SK-N-SH (cell line): ENCODE results near the gene UNC5CL. TPM values are rescaled to one million over a fixed set of nuclear protein-coding genes. Genes with fewer than 3 reads are reported as not detected.
A peak's percentile ranks its signal among the peaks of the same experiment; 100 is the strongest.
"Not testable (repeated sequence)": the region's sequence is repeated elsewhere in the genome, so short reads cannot be mapped to it uniquely, and the experiment has no call there.

ENCODE experiments used
- CTCF ChIA-PET: fragments of 300-600, 350-600 bp; formaldehyde crosslinking; extraction: SDS; loops from one replicate; lab custom pipeline; 2021; lab: Yijun Ruan, JAX
- POLR2A ChIA-PET: fragments of 350-600 bp; sonication (Branson Sonifier 250); formaldehyde crosslinking; extraction: SDS; loops from one replicate; lab custom pipeline; 2020; ENCODE audit warnings: antibody characterized with exemption, inconsistent platforms; lab: Yijun Ruan, JAX
- DNase-seq: peaks from one replicate; pipeline ENCODE4 v3.0.0; 2012
- H2AFZ ChIP-seq: fragments of 200-600 bp; sonication (generic); 2 replicates; pipeline ENCODE4 v1.8.1; 2016; ENCODE audit warnings: antibody characterized with exemption, mild to moderate bottlenecking, low read depth
- H3F3A ChIP-seq: fragments of 200-600 bp; sonication (generic); replicated peaks from 2 replicates; pipeline ENCODE3; 2016; ENCODE audit warnings: antibody characterized with exemption, mild to moderate bottlenecking; ENCODE audit not compliant: insufficient read depth
- H3K27ac ChIP-seq, 2 experiments: fragments of 200-500 bp in 1 of 2; fragments of 200-600 bp in 1 of 2; sonication (Bioruptor generic) in 1 of 2; sonication (generic), shearing (Covaris generic) in 1 of 2; 2 replicates each; pipeline versions ENCODE4 v1.5.1 to v1.6.1; 2014 to 2016; ENCODE audit warnings: low read depth in 2 of 2, inconsistent platforms in 1 of 2, low read length in 1 of 2, mild to moderate bottlenecking in 1 of 2, mixed read lengths in 1 of 2
- H3K27me3 ChIP-seq: fragments of 200-600 bp; sonication (generic), shearing (Covaris generic); 2 replicates; pipeline ENCODE4 v1.6.1; 2016; ENCODE audit warnings: mixed run types; ENCODE audit not compliant: insufficient read depth
- H3K36me3 ChIP-seq, 2 experiments: fragments of 200-500 bp in 1 of 2; fragments of 200-600 bp in 1 of 2; sonication (Bioruptor generic) in 1 of 2; sonication (generic) in 1 of 2; replicated peaks in 1 of 2; 2 replicates each; pipeline versions ENCODE3 to v1.5.1; 2014 to 2016; ENCODE audit warnings: low read length in 1 of 2, mild to moderate bottlenecking in 1 of 2; ENCODE audit not compliant: insufficient read depth in 2 of 2, control insufficient read depth in 1 of 2
- H3K4me1 ChIP-seq, 2 experiments: fragments of 200-500 bp in 1 of 2; fragments of 200-600 bp in 1 of 2; sonication (Bioruptor generic) in 1 of 2; sonication (generic), shearing (Covaris generic) in 1 of 2; 2 replicates each; pipeline versions ENCODE4 v1.5.1 to v1.6.1; 2014 to 2016; ENCODE audit warnings: low read depth in 1 of 2, low read length in 1 of 2, mixed run types in 1 of 2; ENCODE audit not compliant: insufficient read depth in 2 of 2, control insufficient read depth in 1 of 2
- H3K4me2 ChIP-seq: fragments of 200-600 bp; sonication (generic), shearing (Covaris generic); 2 replicates; pipeline ENCODE4 v1.6.1; 2017; ENCODE audit warnings: mixed run types
- H3K4me3 ChIP-seq, 2 experiments: fragments of 200-500 bp in 1 of 2; fragments of 200-600 bp in 1 of 2; sonication (Bioruptor generic) in 1 of 2; sonication (generic), shearing (Covaris generic) in 1 of 2; 2 replicates each; pipeline versions ENCODE4 v1.5.1 to v1.8.1; 2014 to 2016; ENCODE audit warnings: low read depth in 2 of 2, inconsistent platforms in 1 of 2, low read length in 1 of 2, mild to moderate bottlenecking in 1 of 2, mixed read lengths in 1 of 2, moderate library complexity in 1 of 2
- H3K79me2 ChIP-seq: fragments of 200-600 bp; sonication (generic); 2 replicates; pipeline ENCODE4 v1.8.1; 2017; ENCODE audit warnings: mild to moderate bottlenecking; ENCODE audit not compliant: insufficient read depth
- H3K9ac ChIP-seq: fragments of 200-600 bp; sonication (generic); 2 replicates; pipeline ENCODE4 v1.6.1; 2017; ENCODE audit warnings: mixed run types
- H3K9me2 ChIP-seq: fragments of 200-600 bp; sonication (generic); 2 replicates; pipeline ENCODE4 v1.6.1; 2017; ENCODE audit warnings: mixed run types
- H3K9me3 ChIP-seq: fragments of 200-600 bp; sonication (generic); 2 replicates; pipeline ENCODE4 v1.6.1; 2017; ENCODE audit warnings: mixed run types, mild to moderate bottlenecking, moderate library complexity
- H4K20me1 ChIP-seq: fragments of 200-600 bp; sonication (generic); 2 replicates; pipeline ENCODE4 v1.6.1; 2017; ENCODE audit warnings: mild to moderate bottlenecking, mixed run types; ENCODE audit not compliant: insufficient read depth
- ELF1 ChIP-seq: IDR thresholded peaks from 2 replicates; pipeline ENCODE4 v1.4.0; 2012
- FOXM1 ChIP-seq: IDR thresholded peaks from 2 replicates; pipeline ENCODE4 v1.4.0; 2012; ENCODE audit warnings: low read depth, mild to moderate bottlenecking
- JUND ChIP-seq: IDR thresholded peaks from 2 replicates; pipeline ENCODE4 v1.4.0; 2012
- MEF2A ChIP-seq: IDR thresholded peaks from 2 replicates; pipeline ENCODE4 v1.4.0; 2012; ENCODE audit warnings: low read depth, borderline replicate concordance
- RAD21 ChIP-seq: IDR thresholded peaks from 2 replicates; pipeline ENCODE4 v1.6.1; 2012; ENCODE audit warnings: mild to moderate bottlenecking, low read length
- SMC3 ChIP-seq: IDR thresholded peaks from 2 replicates; pipeline ENCODE4 v1.6.1; 2012; ENCODE audit warnings: low read depth, low read length, improper control_type of control experiment
- TCF12 ChIP-seq: IDR thresholded peaks from 2 replicates; pipeline ENCODE4 v1.4.0; 2012
- WGBS: methylation state at CpG from one replicate; pipeline ENCODE4 v1.1.6; 2017; ENCODE audit warnings: low lambda C conversion rate; 5-methylcytosine and 5-hydroxymethylcytosine counted together
- polyA plus RNA-seq, 3 experiments: library from polyadenylated mRNA; depleted of rRNA; stranded (reverse); fragments of >200 nt; gene quantifications; 2 replicates each; pipeline ENCODE4 v1.2.3, GENCODE V29; 2012
- TF ChIP-seq, protein P1 (sequence below): fragments of 200-600 bp; sonication (generic); IDR thresholded peaks from 2 replicates; pipeline ENCODE4 v1.6.1; 2017; ENCODE audit warnings: antibody characterized with exemption, mild to moderate bottlenecking, moderate library complexity
- TF ChIP-seq, protein P2 (sequence below): IDR thresholded peaks from 2 replicates; pipeline ENCODE4 v1.4.0; 2012; ENCODE audit warnings: low read depth
- TF ChIP-seq, protein P3 (sequence below): IDR thresholded peaks from 2 replicates; pipeline ENCODE4 v1.4.0; 2012; ENCODE audit warnings: low read depth, borderline replicate concordance

The UNC5CL gene
- polyA plus RNA-seq, 1 of the 3 experiments (the other 2 are of a cell fraction): 0.10 TPM

DNA sequence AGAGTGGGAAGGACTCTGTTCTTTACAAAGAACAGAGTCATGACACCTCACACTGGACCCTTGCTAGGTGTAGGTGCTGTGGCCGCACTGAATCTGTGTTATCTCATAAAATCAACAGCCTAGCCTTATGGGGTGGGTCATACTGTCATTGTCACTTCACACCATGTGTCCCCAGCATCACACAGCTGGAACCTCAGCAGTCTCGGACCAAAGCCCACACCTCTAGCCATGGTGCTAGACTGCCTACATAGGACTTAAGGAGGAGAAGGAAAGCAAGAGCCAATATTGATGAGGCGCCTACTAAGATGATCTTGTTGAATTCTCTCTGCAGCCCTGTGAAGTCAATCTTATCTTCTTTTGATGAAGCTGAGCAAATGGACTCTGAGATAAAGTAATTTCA lies 31.0 kb downstream of the UNC5CL start:
- H4K20me1 ChIP-seq: no peaks in the 10 kb centered on the region
- H3K27ac ChIP-seq: no peak overlapping the region
- no peaks in the 10 kb centered on the region; the same call in 1 of the 2 replicates for H3K27me3 ChIP-seq
- no peak overlapping the region for H3K4me3 ChIP-seq
- POLR2A ChIA-PET: no interaction called here
- WGBS: 79% methylated on average over 2 of the region's 3 CpGs
- CTCF ChIA-PET: interaction anchor here (1.0 to 2.3 kb wide), 3 partner anchors 11 to 61 kb away, joined by 3 to 15 read pairs (median 5); no protein-coding TSS in a partner anchor
- no peaks in the 10 kb centered on the region for H3K9me2 ChIP-seq
- H3F3A ChIP-seq: no peaks in the 10 kb centered on the region
- H3K36me3 ChIP-seq: no peaks in the 10 kb centered on the region
- no peak overlapping the region for H2AFZ ChIP-seq
- H3K9ac ChIP-seq: no peak overlapping the region
- H3K9me3 ChIP-seq: no peaks in the 10 kb centered on the region
- DNase-seq: no peak
- no peaks in the 10 kb centered on the region for H3K4me1 ChIP-seq
- no peak overlapping the region for H3K4me2 ChIP-seq
- TF ChIP-seq JUND: no peak
- TF ChIP-seq, all 33 proteins: peak for 0
- no peaks in the 10 kb centered on the region for H3K79me2 ChIP-seq

DNA sequence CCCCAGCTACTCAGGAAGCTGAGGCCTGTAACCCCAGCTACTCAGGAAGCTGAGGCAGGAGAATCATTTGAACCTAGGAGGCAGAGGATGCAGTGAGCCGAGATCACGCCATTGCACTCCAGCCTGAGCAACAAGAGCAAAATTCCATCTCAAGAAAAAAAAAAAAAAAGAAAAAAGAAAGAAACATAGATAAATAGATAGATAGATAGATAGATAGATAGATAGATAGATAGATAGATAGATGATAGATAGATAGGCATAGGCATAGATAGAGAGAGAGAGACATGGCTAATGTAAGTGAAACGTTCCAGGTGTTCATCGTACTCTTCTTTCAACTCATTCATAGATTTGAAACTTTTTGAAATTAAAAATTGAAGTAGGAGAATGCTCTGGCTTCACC lies 32.0 kb downstream of the UNC5CL start:
- H3K9me3 ChIP-seq, H3K9ac ChIP-seq, H3K4me2 ChIP-seq, CTCF ChIA-PET, H3K27me3 ChIP-seq, H3F3A ChIP-seq, H4K20me1 ChIP-seq, DNase-seq, H3K4me3 ChIP-seq, H3K36me3 ChIP-seq, H2AFZ ChIP-seq, H3K27ac ChIP-seq, H3K79me2 ChIP-seq, H3K9me2 ChIP-seq, POLR2A ChIA-PET, H3K4me1 ChIP-seq: not testable (repeated sequence)
- WGBS: 83% methylated on average over 4 of the region's 4 CpGs

DNA sequence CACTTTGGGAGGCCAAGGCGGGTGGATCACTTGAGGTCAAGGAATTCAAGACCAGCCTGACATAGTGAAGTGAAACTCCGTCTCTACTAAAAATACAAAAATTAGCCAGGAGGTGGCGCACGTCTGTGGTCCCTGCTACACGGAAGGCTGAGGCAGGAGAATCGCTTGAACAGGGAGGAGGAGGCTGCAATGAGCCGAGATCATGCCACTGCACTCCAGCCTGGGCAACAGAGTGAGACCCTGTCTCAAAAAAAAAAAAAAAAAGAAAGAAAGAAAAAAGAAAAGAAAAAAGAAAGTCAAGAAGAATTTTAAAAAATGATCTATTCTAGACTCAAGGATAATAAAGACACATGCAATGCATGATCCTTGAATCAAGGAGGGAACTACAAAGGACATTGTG lies 32.8 kb downstream of the UNC5CL start:
- H3K79me2 ChIP-seq, H3K4me1 ChIP-seq, CTCF ChIA-PET, H3K9me2 ChIP-seq, H4K20me1 ChIP-seq, H3K4me3 ChIP-seq, H3F3A ChIP-seq, H3K36me3 ChIP-seq, H3K9ac ChIP-seq, POLR2A ChIA-PET, H3K9me3 ChIP-seq, H2AFZ ChIP-seq, H3K27me3 ChIP-seq, H3K27ac ChIP-seq, H3K4me2 ChIP-seq, DNase-seq: not testable (repeated sequence)
- TF ChIP-seq, protein P1, sequence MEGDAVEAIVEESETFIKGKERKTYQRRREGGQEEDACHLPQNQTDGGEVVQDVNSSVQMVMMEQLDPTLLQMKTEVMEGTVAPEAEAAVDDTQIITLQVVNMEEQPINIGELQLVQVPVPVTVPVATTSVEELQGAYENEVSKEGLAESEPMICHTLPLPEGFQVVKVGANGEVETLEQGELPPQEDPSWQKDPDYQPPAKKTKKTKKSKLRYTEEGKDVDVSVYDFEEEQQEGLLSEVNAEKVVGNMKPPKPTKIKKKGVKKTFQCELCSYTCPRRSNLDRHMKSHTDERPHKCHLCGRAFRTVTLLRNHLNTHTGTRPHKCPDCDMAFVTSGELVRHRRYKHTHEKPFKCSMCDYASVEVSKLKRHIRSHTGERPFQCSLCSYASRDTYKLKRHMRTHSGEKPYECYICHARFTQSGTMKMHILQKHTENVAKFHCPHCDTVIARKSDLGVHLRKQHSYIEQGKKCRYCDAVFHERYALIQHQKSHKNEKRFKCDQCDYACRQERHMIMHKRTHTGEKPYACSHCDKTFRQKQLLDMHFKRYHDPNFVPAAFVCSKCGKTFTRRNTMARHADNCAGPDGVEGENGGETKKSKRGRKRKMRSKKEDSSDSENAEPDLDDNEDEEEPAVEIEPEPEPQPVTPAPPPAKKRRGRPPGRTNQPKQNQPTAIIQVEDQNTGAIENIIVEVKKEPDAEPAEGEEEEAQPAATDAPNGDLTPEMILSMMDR: peak; percentile 74
- TF ChIP-seq SMC3 (peak; percentile 73), RAD21 (peak; percentile 59)
- WGBS: 3% methylated on average over 7 of the region's 7 CpGs

DNA sequence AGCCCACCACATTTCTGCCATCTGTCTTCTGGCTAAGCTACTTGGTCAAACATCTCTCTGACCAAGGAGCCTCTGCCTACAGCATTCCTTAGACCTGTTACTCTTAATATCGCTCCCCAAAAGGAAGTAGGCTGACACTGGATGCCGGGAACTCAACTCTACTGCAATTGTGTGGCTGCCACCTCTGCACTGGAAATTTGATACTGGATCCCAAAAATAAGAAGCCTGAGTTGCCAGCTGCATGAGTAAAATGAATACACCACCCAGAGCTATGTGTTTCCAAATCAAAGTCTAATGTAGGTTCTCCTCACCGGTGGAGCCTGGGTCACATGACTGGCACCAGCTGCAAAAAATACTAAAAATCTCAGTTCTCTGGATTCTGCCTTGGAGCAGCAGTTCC lies 36.9 kb downstream of the UNC5CL start:
- Histone ChIP-seq H3K79me2 (no peaks in the 10 kb centered on the region), H2AFZ (no peak overlapping the region), H3K27ac (no peak overlapping the region), H4K20me1 (no peaks in the 10 kb centered on the region), H3K36me3 (no peaks in the 10 kb centered on the region), H3K4me3 (no peak overlapping the region), H3K9ac (no peak overlapping the region), H3K9me3 (no peaks in the 10 kb centered on the region), H3K4me2 (no peak overlapping the region), H3K27me3 (no peaks in the 10 kb centered on the region; the same call in 1 of the 2 replicates), H3F3A (no peaks in the 10 kb centered on the region), H3K9me2 (no peaks in the 10 kb centered on the region), H3K4me1 (peaks cover 0 to 6% of the 10 kb centered on the region in 2 experiments; a peak in 3 of 4 replicates)
- 60% methylated on average over 3 of the region's 3 CpGs for WGBS
- CTCF ChIA-PET: interaction anchor here (3.8 kb wide), 1 partner anchor 25 kb away, joined by 21 read pairs; no protein-coding TSS in a partner anchor
- no peak for DNase-seq
- POLR2A ChIA-PET: no interaction called here
- TF ChIP-seq, protein P2, sequence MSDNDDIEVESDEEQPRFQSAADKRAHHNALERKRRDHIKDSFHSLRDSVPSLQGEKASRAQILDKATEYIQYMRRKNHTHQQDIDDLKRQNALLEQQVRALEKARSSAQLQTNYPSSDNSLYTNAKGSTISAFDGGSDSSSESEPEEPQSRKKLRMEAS: no peak
- TF ChIP-seq, protein P3, sequence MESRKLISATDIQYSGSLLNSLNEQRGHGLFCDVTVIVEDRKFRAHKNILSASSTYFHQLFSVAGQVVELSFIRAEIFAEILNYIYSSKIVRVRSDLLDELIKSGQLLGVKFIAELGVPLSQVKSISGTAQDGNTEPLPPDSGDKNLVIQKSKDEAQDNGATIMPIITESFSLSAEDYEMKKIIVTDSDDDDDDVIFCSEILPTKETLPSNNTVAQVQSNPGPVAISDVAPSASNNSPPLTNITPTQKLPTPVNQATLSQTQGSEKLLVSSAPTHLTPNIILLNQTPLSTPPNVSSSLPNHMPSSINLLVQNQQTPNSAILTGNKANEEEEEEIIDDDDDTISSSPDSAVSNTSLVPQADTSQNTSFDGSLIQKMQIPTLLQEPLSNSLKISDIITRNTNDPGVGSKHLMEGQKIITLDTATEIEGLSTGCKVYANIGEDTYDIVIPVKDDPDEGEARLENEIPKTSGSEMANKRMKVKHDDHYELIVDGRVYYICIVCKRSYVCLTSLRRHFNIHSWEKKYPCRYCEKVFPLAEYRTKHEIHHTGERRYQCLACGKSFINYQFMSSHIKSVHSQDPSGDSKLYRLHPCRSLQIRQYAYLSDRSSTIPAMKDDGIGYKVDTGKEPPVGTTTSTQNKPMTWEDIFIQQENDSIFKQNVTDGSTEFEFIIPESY: no peak
- TF ChIP-seq ELF1 (no peak), TCF12 (no peak), MEF2A (no peak), FOXM1 (no peak)
